Sigmoid colon (tissue), 4 donors: ENCODE measurements around the gene PHC3.

Experiments used
- POLR2A ChIP-seq, 2 donors: fragments of 450-650 bp; IDR thresholded peaks; one replicate each; pipeline ENCODE4 v1.6.1; 2016; ENCODE audit warnings: antibody characterized with exemption in 2 of 2, mild to moderate bottlenecking in 2 of 2, moderate library complexity in 2 of 2
- POLR2AphosphoS5 ChIP-seq, 4 donors: sonication (generic); formaldehyde crosslinking; IDR thresholded peaks; one replicate each; pipeline ENCODE4 v1.6.1; 2017; ENCODE audit warnings: antibody characterized with exemption in 4 of 4

GRCh38 chr3:170145278-170145677 is 36.3 kb downstream of the PHC3 start:
- no peak for TF ChIP-seq POLR2AphosphoS5 (IDR thresholded peaks at IDR 0.05)
- no peak for TF ChIP-seq POLR2A (IDR thresholded peaks at IDR 0.05)
